Muscle layer of duodenum (tissue), 2 donors: Measurements from ENCODE around the gene NIN.

Experiments
- H3K27ac ChIP-seq: one replicate; pipeline ENCODE4 v1.7.0; 2013; ENCODE audit warnings: mild to moderate bottlenecking, low read length
- H3K27me3 ChIP-seq: one replicate; pipeline ENCODE4 v1.7.0; 2013; ENCODE audit warnings: low read depth, mild to moderate bottlenecking, control low read depth, low read length
- H3K36me3 ChIP-seq, 2 donors: one replicate each; pipeline ENCODE4 v1.7.0; 2013; ENCODE audit warnings: low read length in 2 of 2, control low read depth in 1 of 2, mild to moderate bottlenecking in 1 of 2; ENCODE audit not compliant: insufficient read depth in 2 of 2, control insufficient read depth in 1 of 2
- H3K4me1 ChIP-seq, 2 donors: one replicate each; pipeline ENCODE4 v1.7.0; 2013; ENCODE audit warnings: low read length in 2 of 2, mild to moderate bottlenecking in 2 of 2, control low read depth in 1 of 2, moderate library complexity in 1 of 2; ENCODE audit not compliant: insufficient read depth in 2 of 2, control insufficient read depth in 1 of 2
- H3K4me3 ChIP-seq, 2 donors: one replicate each; pipeline ENCODE4 v1.7.0; 2013; ENCODE audit warnings: low read length in 2 of 2, low read depth in 1 of 2, mild to moderate bottlenecking in 1 of 2
- H3K9me3 ChIP-seq, 2 donors: one replicate each; pipeline ENCODE4 v1.7.0; 2013; ENCODE audit warnings: low read length in 2 of 2, control low read depth in 1 of 2, mild to moderate bottlenecking in 1 of 2; ENCODE audit not compliant: control insufficient read depth in 1 of 2
- donor health status: healthy.

NIN gene

DNA sequence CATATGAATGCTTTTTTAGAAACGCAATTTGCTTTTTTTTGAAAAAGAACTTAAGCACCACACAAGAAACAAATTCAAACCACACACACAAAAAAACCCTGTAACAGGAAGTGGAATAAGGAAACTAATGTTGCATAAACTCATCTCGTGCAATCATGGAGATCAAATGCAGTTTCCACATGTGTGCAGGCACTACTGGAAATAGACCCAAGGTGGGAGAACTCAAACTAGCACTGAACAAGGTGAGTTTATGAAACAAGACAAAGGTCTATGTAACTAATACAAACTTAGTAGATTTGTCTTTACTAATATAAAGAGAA is 17.5 kb downstream of the NIN start:
- Histone ChIP-seq H3K27me3 (no peaks in the 10 kb centered on the region), H3K36me3 (no peaks in the 10 kb centered on the region), H3K4me1 (peaks cover 0 to 12% of the 10 kb centered on the region in 2 donors), H3K9me3 (no peaks in the 10 kb centered on the region), H3K4me3 (no peak overlapping the region), H3K27ac (no peak overlapping the region)

DNA sequence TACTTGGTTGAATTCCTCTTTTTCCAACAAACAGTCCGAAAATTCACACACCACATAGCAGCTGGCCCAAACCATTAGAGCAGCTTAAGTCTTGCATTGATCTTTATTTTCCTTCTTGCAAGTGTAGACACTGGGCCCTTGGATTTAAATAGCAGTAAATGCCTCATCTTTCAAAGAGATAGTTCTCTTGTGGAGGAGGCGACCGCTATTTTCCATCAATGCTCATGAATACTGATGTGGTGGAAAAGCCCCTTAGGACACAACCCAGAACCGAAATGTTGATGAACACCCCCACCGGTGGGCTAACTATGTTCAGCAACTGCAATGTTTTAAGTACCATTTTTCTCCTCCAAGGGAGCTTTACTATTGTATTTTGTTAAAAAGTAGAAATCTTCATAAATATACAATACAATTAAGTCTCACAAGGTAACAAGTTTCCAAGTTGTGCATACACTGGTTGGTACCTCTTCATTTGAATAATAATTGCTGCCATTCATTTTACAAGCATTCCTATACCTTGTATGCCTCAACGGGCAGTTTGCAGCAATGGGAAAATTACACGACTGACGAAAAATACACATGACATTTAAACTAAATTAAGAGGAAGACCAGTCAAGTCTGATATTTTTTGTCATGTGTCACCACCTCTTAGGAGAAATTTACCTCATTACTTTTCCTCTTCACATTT is 18.0 kb downstream of the NIN start:
- Histone ChIP-seq H3K27ac (no peak overlapping the region), H3K4me3 (no peak overlapping the region), H3K27me3 (no peaks in the 10 kb centered on the region), H3K36me3 (no peaks in the 10 kb centered on the region), H3K4me1 (peaks cover 0 to 12% of the 10 kb centered on the region in 2 donors), H3K9me3 (no peaks in the 10 kb centered on the region)

DNA sequence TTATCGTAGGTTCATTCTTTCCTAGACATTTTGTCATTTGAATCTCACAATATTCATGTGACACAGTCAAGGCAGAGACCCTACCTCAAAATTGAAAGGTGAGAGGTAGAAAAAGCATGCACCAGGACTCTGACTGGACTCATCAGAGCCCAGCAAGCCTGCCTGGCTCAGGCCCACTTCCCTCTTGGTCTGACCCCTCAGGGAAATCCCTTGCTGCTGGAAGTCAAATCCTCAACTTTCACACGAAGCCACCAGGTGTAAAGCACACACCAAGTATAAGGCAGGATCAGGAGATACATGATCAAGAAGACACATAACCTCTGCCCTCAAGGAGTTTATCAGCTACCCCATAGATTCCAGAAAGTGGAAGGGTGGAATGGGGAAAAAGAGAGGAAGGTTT is 18.8 kb downstream of the NIN start:
- no peaks in the 10 kb centered on the region for H3K27me3 ChIP-seq
- H3K9me3 ChIP-seq: no peaks in the 10 kb centered on the region
- peaks cover 0 to 12% of the 10 kb centered on the region in 2 donors for H3K4me1 ChIP-seq
- H3K27ac ChIP-seq: no peak overlapping the region
- no peak overlapping the region for H3K4me3 ChIP-seq
- H3K36me3 ChIP-seq: no peaks in the 10 kb centered on the region

DNA sequence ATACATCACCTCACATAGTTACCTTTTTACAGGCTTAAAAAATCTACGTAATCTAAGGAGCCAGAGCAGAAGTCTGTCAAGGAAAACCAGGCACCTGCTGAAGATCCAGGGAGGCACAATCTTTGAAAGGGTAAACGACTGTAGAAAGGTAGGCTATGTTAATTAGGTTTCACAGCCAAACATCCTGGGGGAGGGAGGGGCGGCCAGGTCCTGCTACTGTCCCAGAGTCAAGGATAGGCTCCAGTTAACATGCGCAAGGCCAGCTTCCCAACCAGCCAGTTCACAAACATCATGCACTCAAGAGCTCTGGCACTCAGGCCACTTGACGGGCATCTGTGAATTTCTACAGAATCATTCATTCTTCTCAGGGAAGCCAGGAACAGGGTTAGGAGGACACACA is 22.9 kb downstream of the NIN start:
- no peaks in the 10 kb centered on the region for H3K27me3 ChIP-seq
- H3K4me1 ChIP-seq: peaks cover 0 to 13% of the 10 kb centered on the region in 2 donors
- H3K4me3 ChIP-seq: no peak overlapping the region
- no peak overlapping the region for H3K27ac ChIP-seq
- H3K9me3 ChIP-seq: no peaks in the 10 kb centered on the region
- H3K36me3 ChIP-seq: peaks cover 3 to 5% of the 10 kb centered on the region in 2 donors

DNA sequence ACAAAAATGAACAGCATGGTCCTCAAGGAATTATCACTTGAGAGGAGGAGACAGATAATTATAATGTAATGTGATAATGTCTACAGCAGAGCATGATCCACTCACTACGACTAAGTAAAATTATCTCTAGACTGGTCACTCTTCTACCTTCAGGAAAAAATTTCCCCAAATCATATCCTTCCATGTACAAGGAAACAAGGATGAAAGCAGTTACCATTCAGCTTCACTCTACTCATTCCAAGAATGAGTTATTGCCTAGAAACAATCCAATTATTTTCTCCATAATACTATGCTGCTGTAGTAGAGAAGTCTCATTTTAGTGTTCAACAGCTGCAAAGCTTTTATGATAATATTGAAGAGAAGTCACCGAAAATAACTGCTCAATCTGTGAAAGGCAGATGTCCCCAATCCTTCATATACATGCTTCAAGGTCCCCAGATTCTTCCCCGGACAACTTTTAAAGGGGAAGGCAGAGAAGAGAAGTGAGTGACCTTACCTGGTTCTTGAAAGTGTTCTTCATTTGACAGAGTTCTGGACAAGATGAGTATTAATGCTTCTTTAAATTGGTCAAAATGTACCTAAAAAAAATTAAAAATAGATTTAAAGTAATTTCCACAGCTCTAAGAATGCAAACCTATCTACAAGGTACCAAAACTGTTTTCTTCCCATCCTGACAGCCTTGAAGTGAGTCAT is 24.6 kb downstream of the NIN start:
- Histone ChIP-seq H3K4me1 (peaks cover 0 to 14% of the 10 kb centered on the region in 2 donors), H3K27ac (no peak overlapping the region), H3K4me3 (no peak overlapping the region), H3K27me3 (no peaks in the 10 kb centered on the region), H3K36me3 (peaks cover 3 to 5% of the 10 kb centered on the region in 2 donors), H3K9me3 (no peaks in the 10 kb centered on the region)

DNA sequence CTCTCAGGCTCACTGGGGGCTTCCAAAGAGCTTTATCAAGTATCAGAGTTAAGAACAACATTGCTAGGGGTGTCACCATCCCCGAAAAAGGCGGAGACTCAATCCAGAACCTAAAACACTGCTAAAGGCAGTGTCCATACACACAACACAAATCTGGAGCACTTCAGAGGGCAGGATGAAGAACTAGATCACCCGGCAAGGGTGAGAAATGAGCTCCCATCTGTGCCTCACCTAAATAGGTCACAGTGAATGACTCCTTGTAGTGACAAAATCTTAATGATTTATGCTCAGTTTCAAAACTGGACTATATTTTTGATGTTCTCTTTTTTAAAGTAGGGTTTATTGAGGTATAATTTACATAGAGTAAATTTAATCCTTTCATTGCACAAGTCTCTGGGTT is 25.6 kb downstream of the NIN start:
- H3K36me3 ChIP-seq: peaks cover 3 to 5% of the 10 kb centered on the region in 2 donors
- no peak overlapping the region for H3K27ac ChIP-seq
- H3K9me3 ChIP-seq: no peaks in the 10 kb centered on the region
- H3K4me1 ChIP-seq: peaks cover 0 to 14% of the 10 kb centered on the region in 2 donors
- no peak overlapping the region for H3K4me3 ChIP-seq
- no peaks in the 10 kb centered on the region for H3K27me3 ChIP-seq

DNA sequence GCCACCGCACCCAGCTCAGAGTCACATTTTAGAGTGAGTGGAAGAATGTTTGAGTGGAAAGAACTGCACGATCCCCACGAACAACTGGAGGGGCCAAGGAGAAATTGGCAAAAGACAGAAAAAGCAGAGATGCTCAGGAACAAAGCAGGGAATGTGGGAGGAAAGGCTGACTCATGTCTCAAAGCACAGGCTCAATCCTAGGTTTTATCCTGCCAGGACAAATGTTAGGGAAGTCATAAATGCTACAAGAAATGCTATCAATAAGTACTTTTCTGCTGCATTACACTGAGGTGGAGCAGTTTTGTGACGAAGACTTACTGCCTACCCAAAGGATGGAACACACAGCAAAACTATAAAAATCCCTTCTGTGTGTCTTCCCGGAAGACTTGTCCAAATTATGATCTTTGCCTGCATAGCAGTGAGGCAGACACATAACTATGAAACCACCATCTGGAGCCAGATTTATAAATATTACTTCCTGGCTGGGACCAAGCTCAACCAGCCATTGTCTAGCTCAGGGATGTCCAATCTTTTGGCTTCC is 26.7 kb downstream of the NIN start:
- no peaks in the 10 kb centered on the region for H3K27me3 ChIP-seq
- no peaks in the 10 kb centered on the region for H3K9me3 ChIP-seq
- peaks cover 0 to 14% of the 10 kb centered on the region in 2 donors for H3K4me1 ChIP-seq
- H3K4me3 ChIP-seq: no peak overlapping the region
- H3K27ac ChIP-seq: no peak overlapping the region
- H3K36me3 ChIP-seq: peaks cover 3 to 5% of the 10 kb centered on the region in 2 donors

DNA sequence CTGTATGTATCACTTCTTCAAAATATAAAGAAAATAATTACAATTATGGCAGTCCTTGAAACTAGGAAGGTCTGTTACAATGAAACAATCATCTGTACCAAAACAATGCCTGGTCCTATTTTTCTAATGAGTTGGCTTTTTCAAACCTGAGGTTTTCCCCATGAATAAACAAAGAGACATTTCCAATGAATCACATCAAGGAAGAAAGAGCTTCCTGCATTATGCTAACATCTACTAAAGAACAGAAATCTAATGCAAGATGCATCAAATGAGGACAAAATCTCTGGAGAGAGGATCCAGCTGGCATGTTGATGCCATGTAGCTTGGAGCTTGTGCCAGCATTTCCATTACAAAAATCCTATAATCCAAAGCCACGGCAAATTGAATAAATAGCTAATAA is 29.3 kb downstream of the NIN start:
- Histone ChIP-seq H3K27ac (no peak overlapping the region), H3K27me3 (no peaks in the 10 kb centered on the region), H3K36me3 (peaks cover 3 to 8% of the 10 kb centered on the region in 2 donors)

DNA sequence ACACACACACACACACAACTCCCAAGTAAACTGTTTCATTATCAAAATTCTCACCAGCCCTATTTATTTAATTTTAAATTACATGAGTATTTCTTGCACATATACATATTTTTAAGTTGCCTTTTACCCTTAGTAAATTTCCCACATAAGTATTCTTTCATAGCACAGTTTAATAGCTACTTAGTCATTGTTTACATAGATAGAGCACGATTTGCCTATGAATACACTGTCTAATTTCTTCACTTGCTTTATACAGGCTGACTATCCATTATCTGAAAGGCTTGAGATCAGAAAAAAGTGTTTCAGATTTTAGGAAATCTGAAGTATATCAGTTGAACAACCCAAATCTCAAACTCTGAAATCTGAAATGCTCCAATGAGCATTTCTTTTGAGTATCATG is 30.9 kb downstream of the NIN start:
- H3K27me3 ChIP-seq: no peaks in the 10 kb centered on the region
- H3K9me3 ChIP-seq: no peaks in the 10 kb centered on the region
- peaks cover 2 to 3% of the 10 kb centered on the region in 2 donors for H3K36me3 ChIP-seq
- H3K4me1 ChIP-seq: peaks cover 0 to 21% of the 10 kb centered on the region in 2 donors
- no peak overlapping the region for H3K27ac ChIP-seq
- H3K4me3 ChIP-seq: no peak overlapping the region

More for the DNA sequence above, 29.3 kb downstream of the NIN start:
- Histone ChIP-seq H3K9me3 (no peaks in the 10 kb centered on the region), H3K4me1 (peaks cover 0 to 14% of the 10 kb centered on the region in 2 donors), H3K4me3 (no peak overlapping the region)

DNA sequence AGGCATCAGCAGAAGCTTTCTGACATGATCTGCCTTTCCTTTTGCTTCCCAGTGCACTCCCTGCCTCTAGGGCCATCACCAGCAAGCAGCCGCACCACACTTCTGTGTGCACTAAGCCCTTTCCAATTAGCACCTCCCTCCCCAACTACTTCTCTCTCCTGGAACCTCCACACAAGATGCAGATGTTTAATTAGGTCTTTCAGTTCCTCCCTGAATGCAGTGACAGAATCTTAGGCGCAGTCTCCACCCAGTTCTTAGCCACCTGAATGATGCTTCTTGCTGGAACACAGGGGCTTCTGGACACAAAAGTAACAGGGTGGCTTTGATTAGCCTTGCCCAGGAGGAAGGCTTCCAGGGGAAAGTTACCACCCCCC is 32.9 kb downstream of the NIN start:
- no peak overlapping the region for H3K27ac ChIP-seq
- no peak overlapping the region for H3K4me3 ChIP-seq
- H3K27me3 ChIP-seq: no peaks in the 10 kb centered on the region
- no peaks in the 10 kb centered on the region for H3K9me3 ChIP-seq
- peaks cover 0 to 12% of the 10 kb centered on the region in 2 donors for H3K4me1 ChIP-seq
- H3K36me3 ChIP-seq: peaks cover 0 to 3% of the 10 kb centered on the region in 2 donors

DNA sequence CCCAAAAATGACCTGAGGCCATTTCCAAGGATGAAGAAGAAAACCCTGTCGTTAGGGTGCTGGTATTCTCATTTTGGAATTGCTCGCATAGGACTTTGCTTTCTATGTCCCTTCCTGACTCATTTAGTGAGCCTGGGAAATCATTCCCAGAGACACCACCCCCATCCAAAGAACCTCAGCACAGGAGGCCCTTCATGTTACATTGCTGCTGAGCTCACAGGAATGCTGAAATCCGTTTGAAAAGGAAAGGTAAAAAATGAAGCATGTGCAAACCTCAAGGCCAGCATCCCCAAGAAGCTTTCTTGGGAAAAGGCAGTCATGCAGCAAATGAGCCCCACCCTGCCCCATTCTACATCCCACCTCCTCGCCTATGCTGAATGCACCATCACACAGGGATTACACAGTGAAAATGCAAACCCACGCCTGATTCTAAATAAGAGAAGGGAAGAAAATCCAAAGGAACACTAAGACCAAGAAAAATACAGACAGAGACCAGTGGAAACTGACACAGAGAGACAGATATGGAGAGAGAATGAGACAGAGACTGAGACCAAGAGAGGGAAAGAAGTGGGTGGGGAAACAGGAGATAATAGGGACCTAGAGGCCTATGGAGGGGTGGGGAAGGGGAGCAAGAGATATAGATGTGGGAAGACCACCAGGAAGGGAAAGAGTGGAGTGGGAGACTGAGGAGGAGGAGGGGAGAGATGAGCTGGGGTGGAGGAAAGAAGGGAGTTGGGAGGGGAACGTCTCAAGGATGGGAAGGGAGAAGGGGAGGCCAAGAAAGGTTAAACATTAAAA is 33.5 kb downstream of the NIN start:
- Histone ChIP-seq H3K36me3 (peaks cover 3 to 8% of the 10 kb centered on the region in 2 donors), H3K9me3 (no peaks in the 10 kb centered on the region), H3K4me3 (no peak overlapping the region), H3K27me3 (no peaks in the 10 kb centered on the region), H3K27ac (no peak overlapping the region), H3K4me1 (peaks cover 0 to 12% of the 10 kb centered on the region in 2 donors)
